ENCODE data around the gene HTR5A.
"Not testable (repeated sequence)": the region's sequence is repeated elsewhere in the genome, so short reads cannot be mapped to it uniquely, and the experiment has no call there.

HTR5A gene

DNA sequence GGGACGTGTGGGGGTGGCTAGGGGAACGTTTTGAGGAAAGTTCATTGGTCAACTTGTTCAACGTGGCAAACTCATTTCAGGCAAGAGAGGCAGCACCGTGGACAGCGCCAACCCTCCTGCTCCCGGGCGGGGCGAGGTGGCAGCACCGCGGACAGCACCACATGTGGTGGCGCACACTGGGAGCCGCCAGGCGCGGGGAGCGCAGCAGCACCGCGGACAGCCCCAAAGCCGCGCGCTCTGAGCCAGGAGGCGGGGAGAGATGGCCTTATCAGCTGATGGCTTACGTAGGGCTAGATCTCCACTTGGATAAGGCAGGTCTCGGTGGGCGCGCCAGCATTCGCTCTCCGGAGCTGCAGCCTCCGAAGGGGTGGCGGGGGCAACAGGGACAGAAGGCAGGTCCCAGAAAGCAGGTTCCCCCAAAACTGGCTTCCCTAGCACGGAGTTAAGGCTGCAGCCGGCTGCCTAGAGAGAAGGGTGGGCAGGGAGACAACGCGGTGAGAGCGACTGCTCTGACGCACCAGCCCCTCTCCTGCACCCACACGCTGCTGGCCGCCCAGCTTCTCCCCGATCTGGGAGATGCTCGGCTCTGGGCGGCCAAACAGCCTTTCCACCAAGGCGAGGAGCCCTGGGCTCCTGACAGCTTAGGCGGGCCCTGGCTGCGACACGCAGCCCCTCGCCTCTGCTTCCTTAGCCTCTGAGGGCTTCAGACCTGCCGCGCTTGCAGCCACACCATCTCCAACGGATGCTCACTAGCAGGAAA is at the start of gene HTR5A:
TSS of gene HTR5A (plus strand) at position 333 of the 760 bp plus-strand sequence. CDS start 576 bp downstream, outside the sequence.
- DNase-seq = peak; percentile 88

GRCh38 chr7:155020996-155021395 is 49.1 kb upstream of the HTR5A start:
- no peak for DNase-seq

- no peak for DNase-seq
Measured at GRCh38 chr7:155021699-155022145, 48.4 kb upstream of the HTR5A start.

GRCh38 chr7:155027879-155028278 is 42.2 kb upstream of the HTR5A start:
- DNase-seq = no peak

- DNase-seq = no peak
Measured at GRCh38 chr7:155032978-155033377, 37.1 kb upstream of the HTR5A start.

GRCh38 chr7:155034495-155034894 is 35.6 kb upstream of the HTR5A start:
- DNase-seq = not testable (repeated sequence)

DNA sequence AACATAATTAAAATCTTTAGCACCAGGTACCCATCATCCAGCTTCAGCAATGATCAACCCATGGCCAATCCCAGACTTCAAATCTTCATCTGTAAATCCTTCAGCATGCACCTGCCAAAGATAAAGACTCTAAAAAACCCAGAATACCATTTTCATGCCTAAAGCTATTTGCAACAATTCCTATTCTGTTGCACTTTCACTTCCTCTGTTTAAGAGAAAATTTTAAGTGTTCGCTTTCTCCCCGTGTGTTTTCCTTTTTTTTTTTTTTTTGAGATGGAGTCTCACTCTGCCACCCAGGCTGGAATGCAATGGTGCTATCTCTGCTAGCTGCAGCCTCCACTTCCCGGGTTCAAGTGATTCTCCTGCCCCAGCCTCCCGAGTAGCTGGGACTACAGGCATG is 31.8 kb upstream of the HTR5A start:
- DNase-seq = no peak

DNA sequence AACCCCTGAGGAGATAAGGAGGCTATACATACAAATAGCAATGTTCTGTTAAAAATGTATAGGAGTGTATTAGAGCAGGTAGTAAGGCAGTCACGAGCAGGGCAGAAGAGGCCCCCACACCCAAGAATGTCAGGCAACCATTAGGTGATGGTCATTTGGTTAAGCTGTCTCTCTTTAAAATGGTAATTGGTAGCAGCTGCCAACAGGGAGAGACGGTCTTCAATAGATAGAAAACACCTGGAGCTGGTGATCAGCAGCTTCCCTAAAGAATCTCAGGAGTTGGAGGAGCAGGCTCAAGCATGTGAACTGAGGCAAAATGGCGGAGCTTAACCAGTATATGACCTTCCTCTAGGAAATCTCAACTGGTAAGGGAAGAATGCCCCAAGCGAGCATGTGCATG is 26.4 kb upstream of the HTR5A start:
- DNase-seq = no peak

DNA sequence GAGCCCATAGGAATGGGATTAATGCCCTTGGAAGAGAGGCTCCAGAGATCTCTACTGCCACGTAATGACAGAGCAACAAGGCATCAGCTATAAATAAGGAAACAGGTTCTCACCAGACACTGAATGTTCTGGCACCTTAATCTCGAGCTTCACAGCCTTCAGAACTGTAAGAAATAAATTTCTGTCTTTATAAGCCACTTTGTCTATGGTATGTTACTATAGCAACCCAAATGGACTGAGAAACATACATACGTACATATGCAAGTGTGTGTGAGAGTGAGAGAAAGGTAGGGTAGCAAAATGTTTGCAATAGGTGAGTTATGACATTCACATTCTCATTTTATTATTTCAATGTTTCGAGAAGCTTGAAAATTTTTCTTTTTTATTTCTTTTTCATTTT is 22.1 kb upstream of the HTR5A start:
- DNase-seq = no peak

DNA sequence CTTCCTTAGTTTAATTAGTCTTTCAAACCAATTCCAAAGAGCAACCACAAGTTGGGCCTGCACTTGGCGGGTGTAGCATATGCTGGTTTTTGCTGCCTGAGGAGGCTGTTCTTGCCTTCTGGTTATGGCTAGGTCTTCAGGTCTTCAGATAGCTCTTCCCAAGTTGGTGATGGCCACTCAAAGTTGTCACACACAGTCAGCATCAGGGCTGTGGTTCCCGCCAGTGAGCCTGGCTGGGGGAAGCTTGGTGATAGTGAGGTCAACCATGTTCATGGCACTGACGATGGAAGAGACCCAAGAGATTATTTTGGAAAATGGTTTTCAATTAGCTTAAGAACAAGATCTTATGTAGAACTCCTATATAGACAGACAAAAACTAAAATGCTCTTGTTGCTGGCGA is 18.8 kb upstream of the HTR5A start:
- DNase-seq = no peak

- DNase-seq = no peak
Measured at GRCh38 chr7:155053002-155053401, 17.1 kb upstream of the HTR5A start.

DNA sequence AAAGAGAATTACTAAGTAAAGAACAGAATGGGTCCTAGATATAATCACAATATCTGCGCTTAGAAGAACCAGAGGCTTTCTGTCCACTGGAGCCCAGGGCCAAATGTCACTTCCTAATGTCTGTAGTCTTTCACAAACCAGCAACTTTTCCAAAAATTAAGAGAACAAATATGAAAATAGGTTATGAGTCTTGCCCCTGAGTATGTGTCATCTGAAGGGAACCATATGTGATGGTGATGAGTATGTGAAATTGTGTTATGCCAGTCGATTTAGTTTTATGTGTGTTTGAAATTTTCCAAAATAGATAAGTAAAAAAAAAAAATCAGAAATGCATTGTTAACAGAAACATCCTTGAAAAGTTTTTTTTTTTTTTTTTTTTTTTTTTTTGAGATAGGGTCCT is 15.4 kb upstream of the HTR5A start:
- DNase-seq = no peak

DNA sequence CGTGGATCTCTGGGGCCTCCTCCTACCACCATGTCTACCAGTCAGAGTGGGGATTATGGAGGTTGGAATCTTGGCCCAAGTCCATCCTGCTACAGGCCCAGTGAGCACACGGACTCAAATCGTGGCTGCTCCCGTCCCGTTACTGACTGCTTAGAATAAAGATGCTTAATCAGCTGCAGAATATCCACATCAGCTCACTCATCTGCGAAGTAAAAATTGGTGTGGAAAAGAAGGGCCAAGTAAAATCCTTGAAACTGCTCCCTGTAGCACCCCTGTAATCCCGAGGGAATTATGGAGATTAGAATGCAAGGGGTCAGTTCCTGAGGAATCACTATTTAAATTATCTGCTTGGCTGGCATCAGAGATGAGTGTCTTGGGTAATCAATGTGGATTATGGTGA is 13.0 kb upstream of the HTR5A start:
- DNase-seq = no peak

DNA sequence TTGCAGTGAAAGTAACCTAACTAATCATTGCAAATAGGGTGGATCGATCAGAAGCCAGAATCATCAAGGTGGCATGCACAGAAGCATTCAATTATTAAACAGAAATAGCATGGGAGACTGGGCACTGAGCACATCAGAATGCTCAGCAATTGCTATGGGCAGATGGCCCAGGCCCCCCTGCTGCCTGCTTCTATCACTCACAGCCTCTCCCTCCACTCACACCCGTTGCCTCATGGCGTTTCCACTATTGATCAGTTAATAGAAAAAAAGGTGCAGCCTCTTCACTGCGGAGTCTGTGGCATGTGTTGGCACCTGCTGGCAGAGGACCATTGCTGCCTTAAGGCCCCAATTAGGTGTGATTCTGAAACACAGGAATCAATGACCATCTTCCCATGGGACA is 11.2 kb upstream of the HTR5A start:
- no peak for DNase-seq

DNA sequence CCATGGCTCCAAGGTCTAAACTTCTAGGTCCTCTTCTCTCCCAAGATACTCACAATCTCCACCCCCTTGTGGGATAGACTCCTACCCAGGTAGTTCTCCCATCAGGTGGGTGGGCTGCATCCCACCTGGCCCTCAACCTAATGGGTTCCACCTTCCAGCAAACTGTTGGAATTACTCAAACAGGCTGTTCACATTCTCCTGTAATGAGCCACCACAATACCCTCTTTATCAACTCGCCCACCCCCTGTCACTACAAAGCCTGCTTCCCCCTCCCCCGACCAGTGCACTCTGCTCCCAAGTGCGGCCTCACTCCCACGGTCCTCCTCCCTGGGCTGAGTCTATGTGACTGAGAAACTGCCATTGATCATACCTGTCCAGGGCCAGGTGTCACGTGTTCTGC is 10.4 kb upstream of the HTR5A start:
- DNase-seq = no peak

GRCh38 chr7:155062411-155062810 is 7.7 kb upstream of the HTR5A start:
- no peak for DNase-seq

- no peak for DNase-seq
Measured at GRCh38 chr7:155064186-155064585, 5.9 kb upstream of the HTR5A start.

- DNase-seq = no peak
Measured at GRCh38 chr7:155066417-155066950, 3.6 kb upstream of the HTR5A start.

DNA sequence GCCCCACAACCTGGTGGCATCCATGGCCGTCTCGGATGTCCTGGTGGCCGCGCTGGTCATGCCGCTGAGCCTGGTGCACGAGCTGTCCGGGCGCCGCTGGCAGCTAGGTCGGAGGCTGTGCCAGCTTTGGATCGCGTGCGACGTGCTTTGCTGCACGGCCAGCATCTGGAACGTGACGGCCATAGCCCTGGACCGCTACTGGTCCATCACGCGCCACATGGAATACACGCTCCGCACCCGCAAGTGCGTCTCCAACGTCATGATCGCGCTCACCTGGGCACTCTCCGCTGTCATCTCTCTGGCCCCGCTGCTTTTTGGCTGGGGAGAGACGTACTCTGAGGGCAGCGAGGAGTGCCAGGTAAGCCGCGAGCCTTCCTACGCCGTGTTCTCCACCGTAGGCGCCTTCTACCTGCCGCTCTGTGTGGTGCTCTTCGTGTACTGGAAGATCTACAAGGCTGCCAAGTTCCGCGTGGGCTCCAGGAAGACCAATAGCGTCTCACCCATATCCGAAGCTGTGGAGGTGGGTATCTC is 1.1 kb downstream of the HTR5A start:
- DNase-seq = no peak

GRCh38 chr7:155071916-155072571 is 1.9 kb downstream of the HTR5A start:
- no peak for DNase-seq

- DNase-seq = no peak
Measured at GRCh38 chr7:155073922-155074321, 3.8 kb downstream of the HTR5A start.

GRCh38 chr7:155084021-155084420 is 13.9 kb downstream of the HTR5A start:
- no peak for DNase-seq

DNA sequence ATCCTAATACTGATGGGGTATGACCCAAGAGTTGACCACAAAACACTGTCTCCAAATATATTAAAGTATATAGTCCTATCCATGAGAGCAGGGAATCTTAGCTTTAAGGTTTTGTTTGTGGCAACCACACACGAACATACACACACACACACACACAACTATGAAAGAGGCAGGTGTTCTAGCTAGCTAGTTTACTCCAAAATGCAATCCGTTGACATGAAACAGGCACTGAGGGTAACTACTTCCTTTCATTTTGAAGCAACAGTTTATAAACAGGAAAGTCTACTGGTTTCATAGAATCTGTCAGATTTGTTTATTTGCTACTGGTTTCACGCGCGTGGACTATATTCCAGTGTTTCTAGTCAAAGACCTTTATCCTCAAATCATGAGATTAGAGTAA is 14.8 kb downstream of the HTR5A start:
- DNase-seq = no peak

- DNase-seq = peak; percentile 33 to 46
Measured at GRCh38 chr7:155090684-155091083, 20.6 kb downstream of the HTR5A start.

Measured in activated T-cell treated with anti-CD3 and anti-CD28 coated beads, Interleukin-2, amount 50 U/mL, for 48 hours (primary cell).